HG03025 (cell line): ENCODE results near the gene PTPRD.

Source experiments
- ATAC-seq: cut with Tn5 transposase; IDR thresholded peaks from one replicate; pipeline ENCODE4 v1.9.1; 2021; ENCODE audit warnings: mild to moderate bottlenecking, moderate library complexity; ENCODE audit not compliant: unreplicated experiment, low FRiP score

PTPRD gene

DNA sequence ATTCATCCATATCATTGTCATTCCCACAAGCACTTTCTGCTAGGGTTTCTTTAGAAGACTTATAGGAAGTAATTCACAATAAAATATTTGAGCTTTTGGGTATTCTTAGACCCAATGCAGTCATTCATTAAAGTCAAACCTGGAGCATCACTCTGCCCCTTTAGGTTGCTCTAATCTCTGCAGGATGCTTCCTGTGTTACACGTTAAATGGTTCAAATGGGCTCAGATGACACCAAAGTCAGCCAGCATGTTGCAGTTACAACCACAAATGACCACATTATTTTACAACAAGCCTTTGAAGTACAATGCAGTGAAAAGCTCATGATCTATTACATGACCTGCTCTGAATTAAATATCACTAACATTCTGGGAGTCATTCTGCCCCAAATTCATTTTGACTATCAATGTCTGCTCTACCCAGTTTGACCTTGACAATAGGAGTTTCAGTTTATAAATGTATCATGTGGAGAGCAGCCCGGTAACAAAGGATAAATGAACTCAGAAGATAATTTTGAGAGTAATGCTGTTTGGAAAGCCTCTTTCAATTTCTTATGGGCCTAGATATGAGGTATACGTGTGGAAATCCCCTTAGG, 2144.7 kb downstream of the PTPRD start:
- no peak for ATAC-seq

DNA sequence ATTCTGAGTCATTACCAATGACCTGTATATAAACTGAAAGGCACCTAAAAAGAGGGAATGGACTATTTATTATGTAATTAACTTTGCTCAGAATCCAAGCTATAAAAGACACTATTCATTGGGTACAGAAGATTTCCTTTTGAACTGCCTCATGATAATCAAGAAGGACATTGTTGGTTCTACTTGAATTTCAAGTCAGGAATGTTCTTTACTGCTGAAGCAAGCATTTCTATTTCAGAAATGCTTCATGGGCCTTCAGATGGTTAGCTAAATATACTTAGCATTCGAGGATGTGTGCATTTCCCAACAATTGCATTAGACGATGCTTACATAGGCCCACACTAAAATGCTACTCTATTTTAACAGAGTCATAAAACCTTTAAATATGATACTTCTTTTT, 2155.0 kb downstream of the PTPRD start:
- ATAC-seq, result no peak

DNA sequence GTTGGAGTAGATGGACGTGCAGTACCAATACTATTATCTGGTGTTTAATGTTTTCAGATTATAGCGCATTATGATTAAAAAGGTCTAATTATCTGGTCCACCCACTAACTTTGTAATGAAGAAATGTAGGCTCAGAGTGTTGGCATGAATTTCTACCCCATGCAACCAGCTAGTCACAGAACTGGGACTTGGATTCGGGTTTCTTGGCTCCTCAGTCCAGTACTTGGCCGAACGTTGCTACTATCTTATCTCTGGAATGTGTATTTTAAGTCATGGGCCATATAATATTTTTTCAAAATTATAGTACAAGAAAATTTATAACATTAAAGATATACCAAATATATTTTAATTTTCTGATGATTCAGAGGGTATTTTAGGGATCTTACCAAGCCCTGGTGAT, 2155.7 kb downstream of the PTPRD start:
- ATAC-seq, result no peak

DNA sequence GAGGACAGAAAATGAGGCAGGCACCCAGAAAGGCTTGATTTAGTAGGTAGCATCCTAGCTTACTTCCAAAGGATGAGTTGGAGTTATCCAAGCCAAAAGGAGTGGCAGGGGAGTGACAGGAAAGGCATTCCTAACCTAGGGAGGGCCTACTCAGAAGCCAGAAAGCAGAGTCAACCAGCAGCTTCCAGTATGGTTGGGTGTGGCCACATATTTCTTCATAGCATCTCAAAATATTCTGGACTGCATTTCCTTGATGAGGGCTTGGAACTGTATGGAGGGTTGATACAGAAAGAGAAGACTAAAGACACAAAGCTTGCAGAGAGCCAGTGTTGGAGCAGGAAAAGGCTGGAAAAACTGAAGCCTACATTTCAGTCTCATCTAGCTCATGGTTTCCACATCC, 2156.5 kb downstream of the PTPRD start:
- ATAC-seq, result no peak

DNA sequence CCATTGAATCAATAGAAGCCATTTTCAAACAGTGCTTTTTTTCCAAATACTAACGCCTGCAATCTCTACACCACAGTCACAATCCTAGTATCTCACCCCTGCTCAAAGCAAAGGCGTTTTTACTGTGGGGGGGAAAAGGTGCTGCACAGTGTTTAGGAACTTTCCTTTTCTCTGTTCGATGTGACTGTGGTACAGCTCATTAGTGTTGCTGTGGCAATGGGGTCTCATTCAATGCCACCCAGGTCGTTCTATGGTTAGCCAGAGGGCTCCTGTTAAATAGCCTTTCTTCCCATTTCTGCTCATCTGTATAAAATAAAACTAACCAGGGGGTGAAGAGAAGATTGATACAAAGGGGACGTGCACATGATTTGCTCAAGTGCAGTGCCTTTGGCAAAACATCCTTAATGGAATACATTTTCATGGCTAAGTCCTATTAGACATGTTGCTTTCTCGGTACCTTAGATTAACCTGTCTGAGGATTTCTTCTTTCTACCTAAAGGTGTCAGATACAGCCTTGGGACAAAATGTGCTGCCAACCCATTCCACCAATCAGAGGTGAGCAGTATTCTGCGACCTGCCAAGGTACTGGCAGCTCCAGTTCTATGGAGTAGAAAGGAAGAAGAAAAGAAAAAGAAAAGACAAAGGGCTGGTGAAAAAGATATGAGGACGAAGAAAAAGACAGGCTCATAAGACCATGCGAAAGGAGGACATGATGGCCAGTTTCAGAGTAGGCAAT, 2161.8 kb downstream of the PTPRD start:
- no peak for ATAC-seq

DNA sequence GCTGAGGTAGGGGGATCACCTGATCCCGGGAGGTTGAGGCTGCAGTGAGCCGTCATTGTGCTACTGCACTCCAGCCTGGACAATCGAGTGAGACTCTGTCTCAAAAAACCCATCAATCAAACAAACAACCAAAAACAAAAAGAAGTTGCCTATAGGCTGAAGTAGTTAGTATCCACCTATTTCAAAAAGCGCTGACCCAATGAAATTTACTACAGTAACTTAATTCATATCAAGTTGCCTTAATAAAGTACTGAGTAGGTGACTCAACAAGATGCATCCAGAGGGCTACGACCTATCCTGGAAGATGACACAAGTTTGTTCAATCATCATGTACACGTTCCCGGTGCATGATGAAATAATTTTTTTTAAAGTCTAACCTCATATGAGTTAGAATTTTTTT, 2164.6 kb downstream of the PTPRD start:
- ATAC-seq, result no peak

DNA sequence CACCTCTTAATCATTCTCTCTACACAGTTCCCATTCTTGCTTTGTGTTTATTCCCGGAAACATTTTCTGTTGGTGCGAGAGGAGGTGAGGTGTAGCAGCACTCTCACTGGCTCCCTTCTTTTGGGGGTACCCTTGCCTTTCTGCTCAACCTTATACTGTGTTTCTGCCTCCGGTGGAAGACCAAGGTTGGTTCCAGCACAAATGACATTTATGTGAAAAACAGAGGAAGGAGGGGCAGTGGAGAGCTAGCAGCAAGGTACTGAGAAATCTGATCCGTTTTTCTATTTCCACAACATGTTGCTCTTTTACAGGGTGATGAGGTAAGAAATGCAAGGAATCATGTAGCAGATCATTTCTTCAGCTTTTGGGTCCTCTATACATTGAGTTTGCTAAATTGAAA, 2165.2 kb downstream of the PTPRD start:
- no peak for ATAC-seq

DNA sequence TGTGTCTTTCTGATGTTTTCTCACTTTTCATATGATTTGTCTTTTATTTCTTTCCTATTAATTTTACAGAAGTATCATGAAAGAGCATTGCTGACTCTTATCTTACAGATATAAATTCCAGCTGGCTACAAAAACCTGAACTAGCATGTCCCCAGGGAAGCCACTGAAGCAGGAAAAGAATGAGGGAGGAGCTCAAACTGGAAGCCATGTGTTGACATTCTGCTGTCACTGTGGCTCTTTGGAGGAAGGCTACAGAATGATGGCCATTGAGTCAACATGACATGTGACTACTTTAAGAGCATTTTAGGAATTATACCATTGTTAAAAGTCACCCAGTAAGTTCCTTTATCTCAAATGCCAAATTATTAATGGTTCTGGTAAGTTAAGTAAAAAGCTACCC, 2174.9 kb downstream of the PTPRD start:
- no peak for ATAC-seq

DNA sequence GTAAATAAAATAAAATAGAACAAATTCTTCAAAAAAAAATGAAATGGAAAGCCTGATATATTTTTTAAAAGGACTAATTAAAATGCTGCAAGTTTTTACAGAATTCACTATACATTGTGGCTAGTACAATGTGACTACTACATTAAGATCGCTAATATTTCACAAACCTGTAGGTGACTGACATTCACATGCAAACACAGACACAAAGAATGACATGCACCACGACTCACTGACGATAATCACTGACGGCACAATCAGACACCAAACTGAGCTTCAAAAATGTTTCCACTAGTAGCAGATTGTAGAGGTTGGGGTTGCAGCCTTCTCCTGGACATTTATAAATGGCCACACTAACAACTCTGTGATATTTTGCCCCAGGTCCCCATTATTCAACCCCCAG, 2175.5 kb downstream of the PTPRD start:
- no peak for ATAC-seq

DNA sequence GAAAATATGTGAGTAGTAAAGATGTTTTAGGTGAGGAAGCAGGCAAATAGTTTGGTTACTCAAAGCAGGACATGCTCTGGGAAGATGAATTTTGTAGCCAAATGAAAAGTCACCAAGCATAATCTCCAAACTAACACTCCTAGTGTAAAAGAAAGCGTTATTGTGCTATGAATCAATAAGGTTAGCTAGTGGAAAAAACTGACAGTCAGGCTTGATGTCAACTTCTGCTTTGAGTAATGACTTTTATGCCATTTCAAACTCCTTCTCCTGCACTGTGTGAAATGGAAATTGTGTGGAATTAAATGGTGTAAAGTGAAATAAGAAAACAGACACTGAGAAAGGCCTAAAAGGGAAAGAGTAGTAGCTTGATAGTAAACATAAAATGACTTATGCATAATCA, 2176.0 kb downstream of the PTPRD start:
- ATAC-seq, result no peak

DNA sequence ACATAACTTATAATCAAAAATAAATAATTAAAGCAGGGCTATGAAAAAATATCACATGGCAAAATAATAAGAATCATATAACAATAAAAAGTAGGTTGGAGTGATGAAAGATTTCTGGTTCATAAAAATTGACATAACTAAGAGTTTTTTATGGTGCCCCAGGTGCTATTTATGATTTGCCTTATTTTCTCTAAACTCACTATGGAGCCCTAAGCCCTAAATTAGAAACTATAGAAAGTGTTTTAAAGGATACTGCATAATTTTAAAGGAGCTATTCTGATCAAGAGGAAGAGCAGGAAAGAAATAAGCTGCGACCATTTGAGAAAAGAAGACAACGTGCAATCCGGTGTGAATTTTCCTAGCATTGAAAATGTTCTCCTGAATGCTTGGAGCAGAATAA, 2178.2 kb downstream of the PTPRD start:
- ATAC-seq, result no peak

DNA sequence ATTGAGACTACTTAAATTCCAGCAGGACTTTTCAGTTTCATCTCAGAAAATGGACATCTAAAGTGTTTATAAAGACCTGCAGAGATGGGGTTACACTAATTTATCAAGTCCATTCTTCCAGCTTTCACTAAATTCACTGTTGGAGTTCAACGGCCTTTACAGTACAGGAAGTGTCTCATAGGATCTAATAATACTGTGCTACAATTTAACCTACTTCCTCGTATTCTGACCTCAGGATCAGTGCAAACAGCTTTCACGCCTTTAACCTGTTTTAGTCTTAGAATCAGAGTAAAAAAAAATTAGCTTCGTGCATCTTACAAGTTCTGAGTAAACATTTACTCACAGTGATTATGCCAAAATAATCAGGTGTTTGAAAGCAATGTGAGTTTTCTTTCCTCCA, 2180.6 kb downstream of the PTPRD start:
- no peak for ATAC-seq

DNA sequence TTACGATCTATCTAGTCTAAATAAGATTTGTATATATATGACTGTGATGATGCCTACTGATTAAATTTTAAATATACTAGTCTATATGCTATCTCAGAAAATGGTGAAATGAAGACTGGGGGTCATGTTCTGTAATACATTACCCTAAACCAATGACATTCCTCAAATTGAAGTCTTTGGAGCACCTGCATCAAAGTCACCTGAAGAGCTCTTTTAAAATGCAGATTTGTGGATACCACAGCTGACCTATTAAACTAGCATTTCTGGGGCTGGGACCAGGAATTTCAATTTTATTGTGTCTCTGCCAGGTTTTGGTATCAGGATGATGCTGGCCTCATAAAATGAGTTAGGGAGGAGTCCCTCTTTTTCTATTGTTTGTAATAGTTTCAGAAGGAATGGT, 2181.3 kb downstream of the PTPRD start:
- no peak for ATAC-seq

DNA sequence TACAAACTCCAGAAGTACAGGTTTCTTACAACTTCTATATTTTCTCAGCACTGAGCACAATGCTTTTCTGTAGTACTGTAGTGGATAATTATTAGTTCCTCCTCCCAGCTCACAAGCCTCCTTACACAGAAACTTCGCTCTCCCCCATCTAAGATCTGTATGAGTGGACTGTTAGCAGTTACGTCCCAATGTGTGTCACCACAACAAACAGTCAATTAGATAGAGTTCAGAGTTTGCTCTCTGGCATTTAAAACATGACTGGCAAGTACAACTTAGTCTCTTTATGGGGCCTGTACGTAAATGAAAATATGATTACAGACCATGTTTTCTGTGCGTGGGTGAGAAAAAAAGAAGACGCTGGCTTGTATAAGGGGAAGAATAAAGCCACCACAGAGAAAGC, 2181.9 kb downstream of the PTPRD start:
- no peak for ATAC-seq

DNA sequence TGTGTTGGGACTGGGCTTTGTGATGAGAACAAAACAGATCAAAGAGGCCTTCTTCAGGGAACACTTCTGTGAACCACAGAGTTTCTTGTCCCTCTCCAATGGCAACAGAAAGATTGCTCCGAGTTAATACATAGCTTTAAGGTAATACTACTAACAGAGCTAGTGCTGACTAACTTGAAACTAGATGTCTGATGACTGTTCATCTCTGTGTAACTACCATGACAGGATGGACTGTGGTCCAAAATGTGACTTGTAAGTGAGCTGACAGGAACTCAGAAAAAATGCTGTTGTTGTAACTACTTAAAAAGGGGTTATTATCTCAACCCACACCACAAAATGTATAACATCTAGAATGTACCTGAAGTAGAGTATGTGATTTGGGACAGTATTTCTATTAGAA, 2183.0 kb downstream of the PTPRD start:
- ATAC-seq, result no peak

DNA sequence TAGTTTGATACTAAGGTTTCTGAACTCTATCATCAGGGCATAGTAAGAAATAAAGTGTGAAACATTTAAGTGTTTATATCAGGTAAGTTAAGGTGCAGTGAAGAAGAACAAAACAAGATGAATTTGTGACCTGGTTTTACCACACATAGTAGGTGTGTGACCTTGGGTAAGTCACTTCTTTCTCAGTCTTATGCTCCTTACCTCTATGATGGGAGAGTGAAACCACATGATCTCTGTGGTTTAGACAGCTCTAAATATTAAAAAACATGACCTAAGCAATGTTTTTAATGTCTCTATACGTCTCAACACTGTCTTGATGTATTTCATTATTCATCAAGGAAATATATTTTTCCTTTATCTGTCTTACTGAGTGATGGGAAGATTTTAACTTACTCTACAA, 2183.6 kb downstream of the PTPRD start:
- no peak for ATAC-seq

DNA sequence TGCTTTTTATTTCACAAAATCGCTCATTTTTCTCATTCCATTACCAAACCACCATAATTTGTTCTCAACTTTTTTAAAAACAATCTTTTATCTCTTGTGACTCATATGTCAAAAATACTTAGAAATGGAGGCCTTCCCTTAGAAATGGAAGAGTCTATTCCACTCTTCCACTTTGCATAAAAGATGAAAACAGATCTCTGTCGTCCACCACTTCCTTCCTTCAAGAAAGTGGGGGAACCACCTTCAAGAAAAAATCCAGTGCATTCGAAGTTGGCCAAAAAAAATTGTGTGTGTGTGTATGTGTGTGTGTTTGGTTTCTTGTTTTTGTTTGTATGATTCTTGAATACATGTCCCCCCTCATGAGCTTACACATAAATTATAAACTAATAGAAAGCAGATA, 2184.4 kb downstream of the PTPRD start:
- no peak for ATAC-seq

DNA sequence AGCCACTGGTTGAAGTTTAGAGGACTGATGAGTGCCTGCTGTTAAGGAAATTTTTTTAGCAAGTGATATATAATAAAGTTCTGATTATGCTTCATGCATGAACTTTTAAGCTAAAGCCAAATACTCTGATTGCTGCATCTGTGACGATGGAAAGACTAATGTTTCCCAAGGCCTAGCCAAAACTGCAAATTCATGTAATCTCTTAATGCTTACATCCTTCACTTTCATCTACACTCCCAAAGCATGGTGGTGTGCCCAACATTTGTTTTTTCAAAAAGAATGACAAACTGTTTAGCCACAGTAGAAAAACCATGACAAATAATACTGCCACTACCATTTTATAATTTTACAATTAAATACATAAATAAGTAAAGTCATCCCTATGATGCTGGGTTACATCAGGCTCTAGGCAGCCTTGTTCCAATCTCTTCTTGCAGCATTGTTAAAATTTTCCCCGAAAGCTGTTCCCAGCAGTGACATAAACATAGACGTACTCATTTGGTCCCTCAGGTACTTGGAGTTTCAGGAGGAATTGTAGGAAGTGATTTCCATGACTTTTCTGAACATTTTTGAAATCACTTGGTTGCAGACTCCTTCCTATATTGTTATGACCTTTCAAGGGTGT, 2187.9 kb downstream of the PTPRD start:
- ATAC-seq, result no peak

DNA sequence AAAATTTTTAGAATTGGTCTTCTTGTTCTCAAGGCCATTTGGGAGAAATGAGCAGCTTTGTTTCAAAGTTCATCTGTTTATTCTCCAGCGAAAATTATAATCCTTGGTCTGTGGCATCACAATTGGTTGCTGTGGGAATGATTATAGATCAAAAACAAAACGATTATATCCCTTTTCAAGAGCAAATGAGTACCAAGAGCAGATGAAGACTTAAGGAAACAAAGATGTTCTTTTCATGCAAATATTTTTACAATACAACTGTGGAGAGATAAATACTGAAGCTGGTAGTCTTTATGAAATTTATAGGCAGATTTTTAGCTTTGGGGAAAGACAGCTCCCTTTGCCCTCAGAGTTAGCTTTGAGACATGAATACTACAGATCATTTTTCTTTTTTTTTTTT, 2192.4 kb downstream of the PTPRD start:
- no peak for ATAC-seq

DNA sequence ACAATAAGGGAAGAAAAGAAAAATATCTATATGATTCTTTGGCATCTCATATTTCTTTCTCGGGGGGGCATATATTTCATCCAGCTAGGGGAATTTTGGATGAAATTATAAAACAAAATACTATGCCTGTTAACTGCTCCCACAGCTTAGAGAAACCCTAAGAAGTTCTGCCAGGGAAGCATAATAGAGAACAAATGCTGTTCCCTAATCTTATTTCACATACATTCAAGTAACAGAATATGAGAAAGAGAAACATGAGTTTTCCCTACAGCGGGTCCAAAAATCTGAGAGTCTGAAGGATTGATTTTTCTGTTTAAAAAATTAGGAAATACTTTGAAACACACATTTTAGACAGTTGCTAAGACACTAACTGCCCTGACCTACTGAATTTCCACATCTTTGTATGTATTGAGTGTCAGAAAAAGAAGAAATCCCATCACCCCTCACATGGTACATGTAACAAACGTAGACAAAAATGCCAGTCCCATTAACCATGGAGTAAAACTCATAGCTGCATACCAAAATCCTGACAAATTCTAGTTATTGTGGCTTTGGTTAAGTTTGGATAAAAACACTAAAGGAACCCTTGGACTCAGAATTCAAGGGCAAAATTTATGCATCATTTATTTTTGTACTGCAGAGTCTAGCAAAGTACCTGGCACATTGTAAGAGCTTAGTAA, 2193.1 kb downstream of the PTPRD start:
- no peak for ATAC-seq

DNA sequence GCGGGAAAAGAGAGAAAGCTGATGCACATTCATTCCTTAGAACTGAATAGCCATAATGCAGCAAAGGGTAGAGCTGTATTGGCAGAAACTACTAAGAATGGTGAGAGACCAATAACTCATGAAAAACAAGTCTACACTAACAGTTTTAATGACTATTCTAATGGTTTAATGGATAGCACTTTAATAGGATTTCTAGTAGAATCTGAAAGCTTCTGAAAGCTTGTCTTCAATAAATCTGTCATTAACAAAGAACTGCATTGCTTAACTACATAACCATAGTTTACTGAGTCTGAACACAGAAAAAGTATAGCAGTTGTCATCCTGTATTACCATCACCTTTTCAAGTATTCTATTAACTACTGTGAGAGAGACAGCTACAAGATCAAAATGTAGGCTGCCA, 2195.5 kb downstream of the PTPRD start:
- ATAC-seq, result no peak

DNA sequence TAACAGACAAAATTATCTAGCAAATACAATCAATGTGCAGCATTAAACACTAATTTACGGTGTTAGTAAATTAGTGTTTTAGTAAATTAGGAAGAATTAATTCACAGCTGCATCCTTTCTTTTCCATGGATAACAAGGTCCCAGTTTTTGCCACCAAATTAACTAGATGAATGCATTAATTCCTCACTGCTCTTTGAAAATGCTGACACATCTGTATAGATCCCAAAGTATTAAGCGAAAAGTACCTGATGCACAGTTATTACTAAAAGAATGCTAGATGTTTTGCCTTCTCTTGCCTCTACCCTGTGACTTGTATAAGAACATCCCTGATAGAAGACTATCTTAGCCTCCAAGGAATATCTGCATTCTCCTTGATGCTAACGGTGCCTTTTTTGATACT, 2200.5 kb downstream of the PTPRD start:
- ATAC-seq, result no peak
